Choroid plexus epithelial cell (primary cell): ENCODE measurements around the gene FTHL17.

Experiments
- DNase-seq: peaks from one replicate; pipeline ENCODE4 v3.0.0-alpha.2; 2010; ENCODE audit warnings: low read depth
- H3K4me3 ChIP-seq: 2 replicates; pipeline ENCODE4 v1.5.1; 2011; ENCODE audit warnings: low read depth, mild to moderate bottlenecking, control low read depth, low read length, moderate library complexity
- TF ChIP-seq, protein P1 (sequence below): conservative IDR thresholded peaks from 2 replicates; pipeline ENCODE4 v1.5.1; 2011; ENCODE audit warnings: low read depth, mild to moderate bottlenecking, control low read depth, inconsistent platforms, low read length, moderate library complexity

Gene FTHL17

DNA sequence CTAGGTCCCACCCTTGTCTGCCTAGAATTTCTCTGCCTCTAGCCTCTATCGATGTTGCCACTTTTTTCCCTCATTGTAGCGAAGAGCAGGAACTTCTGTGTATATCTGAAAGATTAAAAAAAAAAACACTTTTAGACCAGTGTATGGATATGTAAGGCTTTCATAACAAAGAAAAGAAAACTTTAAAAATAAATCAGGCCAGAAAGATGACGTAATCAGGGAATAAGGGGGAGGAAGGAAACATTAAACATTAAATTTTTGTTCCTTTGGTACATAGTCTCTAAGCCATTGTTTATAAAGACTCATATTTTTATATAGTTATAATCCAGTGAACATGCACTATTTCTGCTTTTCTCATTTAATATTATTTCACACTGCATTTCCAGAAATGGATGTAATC lies 26.2 kb upstream of the FTHL17 start:
- TF ChIP-seq, protein P1, sequence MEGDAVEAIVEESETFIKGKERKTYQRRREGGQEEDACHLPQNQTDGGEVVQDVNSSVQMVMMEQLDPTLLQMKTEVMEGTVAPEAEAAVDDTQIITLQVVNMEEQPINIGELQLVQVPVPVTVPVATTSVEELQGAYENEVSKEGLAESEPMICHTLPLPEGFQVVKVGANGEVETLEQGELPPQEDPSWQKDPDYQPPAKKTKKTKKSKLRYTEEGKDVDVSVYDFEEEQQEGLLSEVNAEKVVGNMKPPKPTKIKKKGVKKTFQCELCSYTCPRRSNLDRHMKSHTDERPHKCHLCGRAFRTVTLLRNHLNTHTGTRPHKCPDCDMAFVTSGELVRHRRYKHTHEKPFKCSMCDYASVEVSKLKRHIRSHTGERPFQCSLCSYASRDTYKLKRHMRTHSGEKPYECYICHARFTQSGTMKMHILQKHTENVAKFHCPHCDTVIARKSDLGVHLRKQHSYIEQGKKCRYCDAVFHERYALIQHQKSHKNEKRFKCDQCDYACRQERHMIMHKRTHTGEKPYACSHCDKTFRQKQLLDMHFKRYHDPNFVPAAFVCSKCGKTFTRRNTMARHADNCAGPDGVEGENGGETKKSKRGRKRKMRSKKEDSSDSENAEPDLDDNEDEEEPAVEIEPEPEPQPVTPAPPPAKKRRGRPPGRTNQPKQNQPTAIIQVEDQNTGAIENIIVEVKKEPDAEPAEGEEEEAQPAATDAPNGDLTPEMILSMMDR = no peak
- H3K4me3 ChIP-seq = no peak overlapping the region
- no peak for DNase-seq

DNA sequence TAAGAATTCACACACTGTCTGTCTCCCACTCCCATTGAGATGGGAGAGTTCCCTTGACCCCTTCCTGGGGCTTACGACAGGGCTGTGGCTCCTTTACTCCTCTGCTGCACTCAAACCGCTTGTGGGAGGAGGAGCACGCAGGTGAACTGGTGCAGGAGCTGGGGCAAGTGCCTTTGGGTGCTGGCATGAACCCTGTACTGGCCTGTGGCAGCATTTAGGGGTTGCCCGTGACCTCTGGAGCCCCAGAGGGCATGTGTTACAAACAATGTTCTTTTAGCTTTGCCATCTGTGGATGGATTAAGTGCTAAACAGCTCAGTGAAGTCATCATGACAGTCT lies 21.8 kb upstream of the FTHL17 start:
- no peak overlapping the region for H3K4me3 ChIP-seq
- DNase-seq = no peak
- TF ChIP-seq, protein P1 = no peak

DNA sequence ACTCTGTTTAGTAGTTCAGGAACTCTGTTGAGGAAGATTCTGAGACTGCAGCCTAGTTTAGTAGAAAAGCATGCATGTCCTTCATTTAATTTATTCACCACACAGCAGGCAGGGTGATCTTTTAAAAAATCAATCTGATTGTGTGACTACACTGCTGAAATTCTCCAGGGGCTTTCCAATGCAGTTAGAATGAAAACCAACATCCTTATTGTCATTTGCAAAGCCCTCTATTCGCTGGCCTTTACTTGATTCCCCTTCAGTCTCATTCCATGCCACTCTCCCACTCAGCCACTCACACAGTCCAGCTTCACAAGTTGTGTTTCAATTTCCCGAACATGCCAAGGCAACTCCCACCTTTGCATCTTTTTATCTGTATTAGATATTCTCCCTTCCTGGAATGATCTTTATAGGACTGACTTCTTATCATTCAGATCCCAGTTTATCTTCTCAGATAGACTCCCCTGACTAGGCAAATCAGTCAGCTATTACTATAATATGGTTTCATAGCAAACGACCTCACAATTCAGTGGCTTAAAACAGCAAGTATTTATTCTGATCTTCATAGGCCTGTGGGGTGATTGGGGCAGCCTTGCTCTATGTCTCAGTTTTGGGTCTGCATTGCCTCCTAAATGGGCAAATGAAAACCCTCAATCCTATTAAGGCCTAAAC lies 21.3 kb upstream of the FTHL17 start:
- H3K4me3 ChIP-seq = no peak overlapping the region
- DNase-seq = no peak
- TF ChIP-seq, protein P1 = no peak

DNA sequence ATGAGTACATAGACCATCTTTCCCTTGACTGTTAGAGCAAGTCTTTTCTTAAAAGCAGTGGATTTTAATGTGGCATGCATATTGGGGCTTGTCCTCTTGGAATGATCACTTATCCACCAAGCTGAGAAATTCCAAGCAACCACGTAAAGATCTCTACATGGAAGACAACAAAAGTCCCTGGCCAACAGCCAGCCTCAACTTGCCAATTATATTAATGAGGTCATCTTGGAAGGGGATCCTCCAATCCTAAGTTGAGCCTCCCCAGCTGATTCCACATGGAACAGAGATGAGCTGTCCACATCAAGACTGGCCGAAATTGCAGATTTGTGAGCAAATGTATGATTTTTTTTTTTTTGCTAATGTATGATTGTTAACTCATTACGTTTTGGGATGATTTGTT lies 20.6 kb upstream of the FTHL17 start:
- no peak for DNase-seq
- TF ChIP-seq, protein P1 = no peak
- H3K4me3 ChIP-seq = no peak overlapping the region

DNA sequence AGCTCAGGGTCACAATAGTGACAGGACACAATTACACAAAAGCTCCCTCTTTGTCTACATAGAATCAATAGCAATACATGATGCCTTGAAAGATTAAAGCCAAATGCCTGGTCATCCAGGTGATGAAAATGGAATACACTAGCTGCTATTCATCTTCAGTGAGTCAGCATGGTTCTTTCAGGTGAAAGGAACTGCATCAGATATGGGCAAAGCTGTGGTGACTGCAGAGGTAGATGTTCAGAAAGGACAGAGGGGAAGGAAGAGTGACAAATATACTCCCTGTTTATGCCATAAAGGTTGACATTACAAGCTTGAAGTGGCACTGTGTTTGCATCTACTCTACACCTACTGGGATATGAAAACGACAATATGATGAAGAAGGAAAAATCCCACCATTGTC lies 20.0 kb upstream of the FTHL17 start:
- no peak for DNase-seq
- no peak overlapping the region for H3K4me3 ChIP-seq
- TF ChIP-seq, protein P1 = no peak

DNA sequence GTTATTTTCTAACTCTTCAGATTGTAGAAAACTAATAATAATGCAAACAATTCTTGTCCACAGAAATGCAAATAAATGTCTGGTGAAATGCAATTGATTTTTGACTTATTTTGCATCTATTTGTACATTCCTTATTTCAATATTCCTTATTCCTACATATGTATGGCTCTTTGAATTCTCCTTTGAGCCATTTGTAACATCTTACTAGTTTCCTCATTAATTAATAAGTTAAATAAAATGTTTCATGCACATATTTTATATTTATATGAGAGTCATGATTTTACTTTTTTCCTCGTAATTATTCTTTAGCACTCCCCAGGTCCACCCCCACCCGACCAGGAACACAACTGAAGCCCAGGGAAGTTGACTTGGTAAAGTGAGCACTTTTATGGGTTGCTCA lies 2.7 kb upstream of the FTHL17 start:
- H3K4me3 ChIP-seq = no peak overlapping the region
- no peak for DNase-seq
- TF ChIP-seq, protein P1 = no peak

DNA sequence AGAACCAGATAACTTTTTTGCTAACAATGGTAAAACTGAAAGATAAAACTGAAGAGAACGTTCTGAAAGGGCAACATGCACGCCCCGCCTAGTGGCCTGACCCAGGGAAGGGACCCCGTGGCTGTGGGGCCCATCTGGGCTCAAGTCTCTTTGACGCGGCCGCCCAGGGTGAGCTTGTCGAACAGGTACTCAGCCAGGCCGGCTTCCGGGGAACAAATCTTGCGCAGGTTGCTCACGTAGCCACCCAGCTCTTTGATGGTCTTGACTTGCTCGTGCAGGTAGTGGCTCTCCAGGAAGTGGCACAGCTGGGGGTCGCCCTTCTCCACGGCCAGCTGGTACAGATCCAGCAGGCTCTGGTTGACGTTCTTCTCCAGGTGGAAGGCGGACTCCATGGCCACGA lies 579 bp downstream of the FTHL17 start:
- TF ChIP-seq, protein P1 = no peak
- no peak for DNase-seq
- no peak overlapping the region for H3K4me3 ChIP-seq
